Heart left ventricle (tissue), 16 donors: ENCODE results near the gene OR2T34. TPM values are rescaled to one million over a fixed set of nuclear protein-coding genes. Genes with fewer than 3 reads are reported as not detected.

Experiments used
- ATAC-seq, 4 donors: fragments of 200-7000 bp; cut with Tn5 transposase; one replicate each; pipeline ENCODE4 v1.9.1; 2020 to 2022; ENCODE audit warnings: moderate library complexity in 4 of 4, mild to moderate bottlenecking in 3 of 4, moderate number of reproducible peaks in 1 of 4
- DNase-seq, 5 donors: peaks; one replicate each; pipeline ENCODE4 v3.0.0-alpha.2; 2020
- H3K27ac ChIP-seq, 12 donors: fragments of 200-600 bp; sonication (generic) in 4 of 12; one replicate each; pipeline versions ENCODE4 v1.5.0 to v1.8.0; 2016 to 2022; ENCODE audit warnings: mild to moderate bottlenecking in 2 of 12
- H3K27me3 ChIP-seq, 9 donors: fragments of 200-600 bp; sonication (generic) in 2 of 9; one replicate each; pipeline versions ENCODE4 v1.5.1 to v1.8.0; 2016 to 2022; ENCODE audit warnings: mild to moderate bottlenecking in 3 of 9
- H3K36me3 ChIP-seq, 9 donors: fragments of 200-600 bp; sonication (generic) in 2 of 9; one replicate each; pipeline versions ENCODE4 v1.5.0 to v1.8.0; 2018 to 2022; ENCODE audit warnings: mild to moderate bottlenecking in 2 of 9
- H3K4me1 ChIP-seq, 12 donors: fragments of 200-600 bp; sonication (generic) in 4 of 12; one replicate each; pipeline versions ENCODE4 v1.5.0 to v1.8.0; 2016 to 2022; ENCODE audit warnings: mild to moderate bottlenecking in 3 of 12
- H3K4me3 ChIP-seq, 12 donors: fragments of 200-600 bp; sonication (generic) in 4 of 12; one replicate each; pipeline versions ENCODE4 v1.5.0 to v1.8.0; 2017 to 2022; ENCODE audit warnings: mild to moderate bottlenecking in 9 of 12, moderate library complexity in 4 of 12
- H3K9me3 ChIP-seq, 12 donors: fragments of 200-600 bp; sonication (generic) in 4 of 12; one replicate each; pipeline versions ENCODE4 v1.5.0 to v1.8.0; 2016 to 2022; ENCODE audit warnings: mild to moderate bottlenecking in 1 of 12
- CTCF ChIP-seq, 12 donors: fragments of 200-600 bp; sonication (generic) in 4 of 12; IDR thresholded peaks; one replicate each; pipeline versions ENCODE4 v1.5.0 to v1.8.0; 2018 to 2022; ENCODE audit warnings: antibody characterized with exemption in 12 of 12, mild to moderate bottlenecking in 5 of 12
- POLR2A ChIP-seq, 2 donors: fragments of 450-650 bp; IDR thresholded peaks; one replicate each; pipeline ENCODE4 v1.6.1; 2017; ENCODE audit warnings: antibody characterized with exemption in 2 of 2, mild to moderate bottlenecking in 2 of 2, moderate library complexity in 2 of 2
- WGBS, 4 donors: extraction: QIAGEN DNeasy Blood & Tissue Kit in 2 of 4; methylation state at CpG; one replicate each; pipeline versions ENCODE4 v1.1.5 to v1.1.7; 2013 to 2018; 5-methylcytosine and 5-hydroxymethylcytosine counted together
- intact Hi-C, 10 donors: fragments of 100-400 bp; cut with DNase I; formaldehyde crosslinking; loops; one replicate each; pipeline versions ENCODE4 v1.11.1 to v1.14.2; 2022
- polyA plus RNA-seq, 2 donors: library from polyadenylated mRNA; stranded (reverse); fragments of 200-250 nt; gene quantifications; one replicate each; pipeline ENCODE4 v1.2.3, GENCODE V29; 2013
- total RNA-seq, 9 donors: library from RNA; depleted of rRNA in 2 of 9; stranded (reverse); fragments of >200 nt in 2 of 9; fragmentation: NEBNext Ultra II Directional in 3 of 9; extraction: Animal tissue kit (Norgen Biotek cat#: 25700) in 3 of 9; gene quantifications; one replicate each; pipeline versions ENCODE4 v1.1.0 to v1.2.4, GENCODE V29; 2016 to 2023
- donor health status: ischemic (EF 13 %, LVEDD 7.1; RV severe dilation, severe dysfunction).
- donor health status: healthy with polysubstance abuse.
- donor health status: DM: no; HTN: yes; CAD: no.
- donor health status: DM: no; HTN: no; CAD: no.
- donor health status: ischemic (EF 25% LVEDD 6.9; RV normal size, moderate dysfunction).
- donor health status: ischemic (EF 25% LVEDD 5.7; RV mildly dilated, moderate dysfunction).
- donor health status: healthy.
- donor health status: DM: yes; HTN: yes; CAD: no.
- donor health status: ischemic (EF 35%, LVEDD 5.7; RV mildly dilated, moderate dysfunction).
- donor health status: nonischemic (EF 11% LVEDD 7.7; RV severe dilation, severe dysfunction).
- donor health status: DM: yes; HTN: yes; CAD: no.
- donor health status: PGD.
- donor health status: ischemic (EF 29% LVEDD 5.4; RV normal size, mild dysfunction).
- donor health status: nonischemic (EF 23%, LVEDD 6.1; RV moderate dilation, normal function).

Gene OR2T34
- total and polyA plus RNA-seq, 11 donors = not detected

DNA sequence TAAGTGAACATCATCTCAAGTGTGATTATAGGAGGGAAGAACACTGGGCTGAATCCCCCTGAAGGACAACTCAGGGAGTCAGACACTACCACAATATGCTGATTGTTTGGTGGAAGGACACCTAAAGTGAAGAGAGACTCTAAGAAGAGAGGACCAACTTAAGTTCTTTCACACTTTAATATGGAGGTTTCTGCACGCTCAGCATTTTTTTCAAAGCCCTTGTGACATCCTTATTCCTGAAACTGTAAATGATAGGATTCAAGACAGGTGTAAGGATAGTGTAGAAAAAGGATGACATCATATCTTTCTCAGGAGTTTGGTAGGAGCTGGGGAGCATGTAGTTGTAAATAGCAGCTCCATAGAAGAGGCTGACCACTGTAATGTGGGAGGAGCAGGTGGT, 18.1 kb upstream of the OR2T34 start:
- 32 to 66% (median 52%) methylated on average over 1 of the region's 1 CpG for WGBS, 4 donors
- TF ChIP-seq CTCF (IDR thresholded peaks at IDR 0.05) (no peak), POLR2A (IDR thresholded peaks at IDR 0.05) (no peak)
- Histone ChIP-seq H3K27ac (no peak overlapping the region), H3K4me3 (no peak overlapping the region), H3K9me3 (no peaks in the 10 kb centered on the region), H3K27me3 (no peaks in the 10 kb centered on the region), H3K4me1 (no peaks in the 10 kb centered on the region), H3K36me3 (no peaks in the 10 kb centered on the region)
- DNase-seq (no peak), ATAC-seq (no peak)
- intact Hi-C loops = no loop called here

GRCh38 chr1:248590055-248590454, 15.5 kb upstream of the OR2T34 start:
- Histone ChIP-seq H3K27ac (no peak overlapping the region), H3K4me1 (no peaks in the 10 kb centered on the region), H3K9me3 (no peaks in the 10 kb centered on the region), H3K4me3 (no peak overlapping the region), H3K36me3 (no peaks in the 10 kb centered on the region), H3K27me3 (no peaks in the 10 kb centered on the region)
- no peak for TF ChIP-seq POLR2A (IDR thresholded peaks at IDR 0.05)
- no peak for TF ChIP-seq CTCF (IDR thresholded peaks at IDR 0.05)
- 80 to 93% (median 90%) methylated on average over 17 of the region's 17 CpGs for WGBS, 4 donors
- intact Hi-C loops = no loop called here
- no peak for DNase-seq
- no peak for ATAC-seq

DNA sequence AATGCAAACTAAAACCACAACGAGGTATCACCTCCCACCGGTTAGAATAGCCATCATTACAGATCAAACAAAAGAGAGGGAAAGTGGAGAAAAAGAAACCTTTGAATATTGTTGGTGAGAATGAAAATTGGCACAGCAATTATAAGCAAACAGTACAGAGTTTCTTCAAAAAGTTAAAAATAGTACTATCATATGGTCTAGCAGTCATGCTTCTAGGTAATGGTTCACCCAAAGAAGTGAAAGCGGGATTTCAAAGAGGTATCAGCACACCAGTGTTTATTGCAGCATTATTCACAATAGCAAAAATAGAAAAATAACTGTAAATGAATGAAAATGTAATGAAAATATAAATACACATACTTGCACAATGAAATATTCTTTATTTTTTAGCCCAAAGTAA, 14.8 kb upstream of the OR2T34 start:
- DNase-seq (no peak), ATAC-seq (no peak)
- TF ChIP-seq POLR2A (IDR thresholded peaks at IDR 0.05) (no peak), CTCF (IDR thresholded peaks at IDR 0.05) (no peak)
- intact Hi-C loops = no loop called here
- Histone ChIP-seq H3K4me3 (no peak overlapping the region), H3K27me3 (no peaks in the 10 kb centered on the region), H3K4me1 (no peaks in the 10 kb centered on the region), H3K9me3 (no peaks in the 10 kb centered on the region), H3K36me3 (no peaks in the 10 kb centered on the region), H3K27ac (no peak overlapping the region)
- WGBS, 4 donors = 77 to 82% (median 81%) methylated on average over 3 of the region's 3 CpGs

- ATAC-seq (no peak), DNase-seq (no peak)
- TF ChIP-seq POLR2A (IDR thresholded peaks at IDR 0.05) (no peak), CTCF (IDR thresholded peaks at IDR 0.05) (no peak)
- Histone ChIP-seq H3K27me3 (no peaks in the 10 kb centered on the region), H3K36me3 (no peaks in the 10 kb centered on the region), H3K27ac (no peak overlapping the region), H3K4me3 (no peak overlapping the region), H3K4me1 (no peaks in the 10 kb centered on the region), H3K9me3 (no peaks in the 10 kb centered on the region)
- 69 to 79% (median 76%) methylated on average over 3 of the region's 3 CpGs for WGBS, 4 donors
- intact Hi-C loops = no loop called here
Observed at GRCh38 chr1:248585266-248585665, 10.7 kb upstream of the OR2T34 start.
